ENCODE measurements around the gene PARD6G. TPM values are rescaled to one million over a fixed set of nuclear protein-coding genes. Genes with fewer than 3 reads are reported as not detected.

Gene PARD6G
- total and polyA plus RNA-seq, 9 of the 15 experiments (the other 6 are each of a cell fraction or from before 2014, with no cell fraction given), result 0.03 to 1.2 (median 0.26) TPM

GRCh38 chr18:80231151-80231550 lies 16.2 kb downstream of the PARD6G start (continued):
- no peak for TF ChIP-seq ELF1 (tag; IDR thresholded peaks at IDR 0.05)
- TF ChIP-seq, protein P1, sequence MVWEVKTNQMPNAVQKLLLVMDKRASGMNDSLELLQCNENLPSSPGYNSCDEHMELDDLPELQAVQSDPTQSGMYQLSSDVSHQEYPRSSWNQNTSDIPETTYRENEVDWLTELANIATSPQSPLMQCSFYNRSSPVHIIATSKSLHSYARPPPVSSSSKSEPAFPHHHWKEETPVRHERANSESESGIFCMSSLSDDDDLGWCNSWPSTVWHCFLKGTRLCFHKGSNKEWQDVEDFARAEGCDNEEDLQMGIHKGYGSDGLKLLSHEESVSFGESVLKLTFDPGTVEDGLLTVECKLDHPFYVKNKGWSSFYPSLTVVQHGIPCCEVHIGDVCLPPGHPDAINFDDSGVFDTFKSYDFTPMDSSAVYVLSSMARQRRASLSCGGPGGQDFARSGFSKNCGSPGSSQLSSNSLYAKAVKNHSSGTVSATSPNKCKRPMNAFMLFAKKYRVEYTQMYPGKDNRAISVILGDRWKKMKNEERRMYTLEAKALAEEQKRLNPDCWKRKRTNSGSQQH (CRISPR knock-in tag; IDR thresholded peaks at IDR 0.05), result no peak
- no peak for TF ChIP-seq RAD51 (IDR thresholded peaks at IDR 0.05; ENCODE audit: borderline replicate concordance, low read depth)
- no peak for TF ChIP-seq SPI1 (IDR thresholded peaks at IDR 0.05; ENCODE audit: borderline replicate concordance, low read depth, low read length)
- no peak for TF ChIP-seq EP400 (IDR thresholded peaks at IDR 0.05)
- TF ChIP-seq, protein P2, sequence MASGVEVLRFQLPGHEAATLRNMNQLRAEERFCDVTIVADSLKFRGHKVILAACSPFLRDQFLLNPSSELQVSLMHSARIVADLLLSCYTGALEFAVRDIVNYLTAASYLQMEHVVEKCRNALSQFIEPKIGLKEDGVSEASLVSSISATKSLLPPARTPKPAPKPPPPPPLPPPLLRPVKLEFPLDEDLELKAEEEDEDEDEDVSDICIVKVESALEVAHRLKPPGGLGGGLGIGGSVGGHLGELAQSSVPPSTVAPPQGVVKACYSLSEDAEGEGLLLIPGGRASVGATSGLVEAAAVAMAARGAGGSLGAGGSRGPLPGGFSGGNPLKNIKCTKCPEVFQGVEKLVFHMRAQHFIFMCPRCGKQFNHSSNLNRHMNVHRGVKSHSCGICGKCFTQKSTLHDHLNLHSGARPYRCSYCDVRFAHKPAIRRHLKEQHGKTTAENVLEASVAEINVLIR (CRISPR knock-in tag; IDR thresholded peaks at IDR 0.05), result no peak

- no peak overlapping the region for H3K9ac ChIP-seq (ENCODE audit: insufficient read depth in 1 of 2, low read depth in 2 of 2, low read length in 2 of 2)
- no peaks in the 10 kb centered on the region for H3K9me1 ChIP-seq (ENCODE audit: control insufficient read depth, insufficient read depth, low read length)
- no peaks in the 10 kb centered on the region for H3K36me3 ChIP-seq (ENCODE audit: control insufficient read depth, insufficient read depth, low read length)
- H3K79me2 ChIP-seq (ENCODE audit: control insufficient read depth, insufficient read depth, low read length), result no peaks in the 10 kb centered on the region
- H3K9me3 ChIP-seq (replicated peaks; ENCODE audit: control insufficient read depth, insufficient read depth, low read depth, low read length), result no peaks in the 10 kb centered on the region
- H4K20me1 ChIP-seq (replicated peaks; ENCODE audit: control insufficient read depth, insufficient read depth, low read length), result no peaks in the 10 kb centered on the region
- no peak overlapping the region for H3K27ac ChIP-seq (ENCODE audit: extremely low read depth, low read depth, low read length)
- WGBS (ENCODE audit: insufficient coverage, low coverage, missing lambda C conversion rate), result 3% methylated on average over 17 of the region's 22 CpGs
- intact Hi-C loops (cut with micrococcal nuclease) (no loop called here), in situ Hi-C loops (cut with MboI) (no loop called here)
- peaks cover 0 to 18% of the 10 kb centered on the region in 2 experiments; a peak in 3 of 5 replicates for H3K27me3 ChIP-seq (ENCODE audit: control insufficient read depth in 2 of 2, insufficient read depth in 2 of 2, low read length in 2 of 2)
- DNase-seq (ENCODE audit: extremely low read depth in 1 of 4, low spot score in 3 of 4) (no peak), FAIRE-seq (no peak), ATAC-seq (no peak)
- ChIA-PET POLR2A (interaction anchor here (0.6 kb wide), 1 partner anchor 461 kb away, joined by 4 read pairs; no protein-coding TSS in a partner anchor), CTCF (ENCODE audit: low intra/inter-chr PET ratio) (no interaction called here)
- no TSS peak for BruUV-seq (replicated peaks)
- H2AFZ ChIP-seq (ENCODE audit: low read depth, low read length), result no peak overlapping the region
- no peak overlapping the region for H3K4me2 ChIP-seq (ENCODE audit: insufficient read depth, low read length)
- H3K4me3 ChIP-seq, result no peak overlapping the region
- H3K4me1 ChIP-seq (replicated peaks in 1 of 2; ENCODE audit: control insufficient read depth in 2 of 2, insufficient read depth in 2 of 2, low read length in 2 of 2), result no peaks in the 10 kb centered on the region; a peak in 1 of 5 replicates
- no peak for TF ChIP-seq SAP30 (IDR thresholded peaks at IDR 0.05; ENCODE audit: borderline replicate concordance, insufficient read depth, low read depth, low read length, poor library complexity, severe bottlenecking)
- TF ChIP-seq ZNF586 (CRISPR knock-in tag; conservative IDR thresholded peaks at IDR 0.05), result no peak
- TF ChIP-seq KLF1 (tag; IDR thresholded peaks at IDR 0.05), result no peak
- no peak for TF ChIP-seq VEZF1 (CRISPR knock-in tag; IDR thresholded peaks at IDR 0.05)
- no peak for TF ChIP-seq TOE1 (IDR thresholded peaks at IDR 0.05; ENCODE audit: borderline replicate concordance)
- TF ChIP-seq TOE1 (CRISPR knock-in tag; IDR thresholded peaks at IDR 0.05; ENCODE audit: borderline replicate concordance, low read depth), result no peak
- TF ChIP-seq ID3 (CRISPR knock-in tag; IDR thresholded peaks at IDR 0.05), result no peak
- no peak for TF ChIP-seq ID3 (tag; IDR thresholded peaks at IDR 0.05)
- TF ChIP-seq HMG20B (CRISPR knock-in tag; IDR thresholded peaks at IDR 0.05), result no peak
These were observed 17.3 kb downstream of the PARD6G start for GRCh38 chr18:80229766-80230745.
